Measurements from ENCODE around the gene CIZ1.

Gene CIZ1

GRCh38 chr9:128123451-128124080, 67.8 kb downstream of the CIZ1 start:
- no peak for DNase-seq

DNA sequence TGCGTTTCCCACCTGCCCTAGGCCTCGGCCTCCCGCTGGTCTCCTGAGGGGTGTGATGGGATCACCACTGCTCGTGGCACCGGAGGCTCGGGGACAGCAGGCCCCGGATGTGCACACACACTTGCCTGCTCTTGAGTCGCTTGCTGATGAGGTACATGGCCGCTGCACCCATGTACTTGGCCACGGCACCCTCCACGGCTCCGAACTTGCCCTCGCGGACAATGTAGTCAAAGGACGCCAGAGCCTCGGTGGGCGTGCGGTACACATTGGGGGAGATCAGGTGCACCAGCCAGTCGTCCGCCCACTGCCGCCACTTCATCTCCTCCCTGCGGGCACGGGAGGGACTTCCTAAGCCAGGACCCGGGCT, 68.6 kb downstream of the CIZ1 start:
- no peak for DNase-seq

DNA sequence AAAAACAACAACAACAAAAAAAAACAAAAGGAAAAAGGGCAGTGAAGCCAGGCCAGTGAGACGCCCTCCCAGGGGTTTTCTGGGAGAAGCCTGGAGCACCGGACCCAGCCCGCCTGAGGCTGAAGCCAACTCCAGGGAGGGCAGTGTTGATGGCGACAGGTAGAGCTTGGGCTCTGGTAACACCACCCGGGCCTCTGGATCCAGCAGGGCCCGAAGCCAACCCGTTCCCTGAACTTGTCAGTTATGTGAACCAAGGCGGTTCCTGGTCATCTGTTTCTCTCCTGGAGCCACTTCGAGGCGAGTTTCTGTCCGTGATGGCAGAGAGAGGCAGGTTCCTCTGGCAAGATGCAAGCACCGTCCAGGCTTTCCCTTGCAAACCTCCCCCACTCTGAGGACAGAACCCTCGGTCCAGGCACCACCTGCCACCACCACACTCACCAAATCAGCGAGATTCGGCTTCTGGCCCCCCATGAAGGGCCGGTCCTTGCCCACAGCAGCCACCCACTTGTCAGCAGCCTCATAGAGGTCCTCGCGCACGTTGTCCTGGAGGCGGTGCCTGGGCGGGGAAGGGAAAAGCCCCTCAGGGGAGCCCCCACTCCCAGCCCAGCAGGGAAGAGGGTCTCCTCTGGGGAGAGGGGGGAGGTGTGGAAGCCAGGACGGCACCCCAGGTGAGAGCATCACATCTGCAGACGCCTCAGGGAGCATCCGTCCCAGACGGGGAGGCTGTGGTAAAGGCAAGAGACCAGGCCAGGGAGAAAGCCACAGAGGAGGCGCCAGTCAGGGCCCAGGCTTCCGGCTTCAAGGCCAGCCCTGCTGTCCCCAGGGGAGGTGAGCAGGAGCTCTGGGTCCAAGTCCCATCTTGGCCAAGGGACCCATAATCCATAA, 69.2 kb downstream of the CIZ1 start:
- no peak for DNase-seq

DNA sequence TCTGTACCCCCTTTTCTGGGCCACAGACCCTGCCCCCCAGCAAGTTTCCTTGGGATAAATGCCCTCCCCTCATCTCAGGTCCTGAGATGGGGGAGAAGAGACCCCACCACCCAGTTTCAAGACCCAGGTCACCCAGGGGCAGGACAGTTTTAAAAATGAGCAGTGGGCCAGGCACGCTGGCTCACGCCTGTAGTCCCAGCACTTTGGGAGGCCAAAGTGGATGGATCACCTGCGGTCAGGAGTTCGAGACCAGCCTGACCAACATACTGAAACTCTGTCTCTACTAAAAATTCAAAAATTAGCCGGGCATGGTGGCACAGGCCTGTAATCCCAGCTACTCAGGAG, 69.9 kb downstream of the CIZ1 start:
- no peak for DNase-seq

DNA sequence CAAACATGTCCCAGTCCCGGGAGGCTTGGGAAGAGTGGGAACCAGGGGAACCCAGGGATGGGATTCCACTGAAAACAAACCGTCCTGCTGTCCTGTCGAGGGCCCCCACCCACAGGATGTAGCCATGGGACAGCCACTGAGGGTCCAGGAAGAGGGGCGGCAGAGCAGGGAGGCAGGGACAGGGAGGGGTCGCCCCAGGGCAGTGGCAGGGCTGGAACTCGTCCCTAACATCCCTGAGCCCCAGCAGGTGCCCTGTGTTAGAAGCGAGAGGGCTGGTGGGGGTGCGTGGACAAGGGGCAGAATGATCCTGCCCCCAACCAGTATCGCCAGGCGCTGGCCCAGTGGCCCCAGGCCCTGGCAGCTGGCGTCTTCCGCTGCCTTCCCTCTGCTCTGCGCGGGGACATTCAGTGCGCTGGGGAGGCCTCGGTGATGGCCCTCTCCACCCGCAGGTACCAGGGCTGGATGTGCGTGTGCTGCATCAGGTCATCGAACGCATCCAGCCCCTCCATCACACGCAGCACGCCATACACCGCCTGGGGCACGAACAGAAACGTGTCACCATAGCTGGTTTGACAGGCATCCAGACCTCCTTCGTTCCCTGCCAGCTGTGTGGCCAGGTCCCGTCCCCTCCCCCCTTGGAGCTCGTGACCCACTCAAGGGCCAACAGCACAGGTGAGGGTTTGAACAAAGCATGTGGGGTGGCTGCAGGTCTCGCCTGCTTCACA, 70.5 kb downstream of the CIZ1 start:
- no peak for DNase-seq

- no peak for DNase-seq
Observed at GRCh38 chr9:128120061-128120740, 71.2 kb downstream of the CIZ1 start.

DNA sequence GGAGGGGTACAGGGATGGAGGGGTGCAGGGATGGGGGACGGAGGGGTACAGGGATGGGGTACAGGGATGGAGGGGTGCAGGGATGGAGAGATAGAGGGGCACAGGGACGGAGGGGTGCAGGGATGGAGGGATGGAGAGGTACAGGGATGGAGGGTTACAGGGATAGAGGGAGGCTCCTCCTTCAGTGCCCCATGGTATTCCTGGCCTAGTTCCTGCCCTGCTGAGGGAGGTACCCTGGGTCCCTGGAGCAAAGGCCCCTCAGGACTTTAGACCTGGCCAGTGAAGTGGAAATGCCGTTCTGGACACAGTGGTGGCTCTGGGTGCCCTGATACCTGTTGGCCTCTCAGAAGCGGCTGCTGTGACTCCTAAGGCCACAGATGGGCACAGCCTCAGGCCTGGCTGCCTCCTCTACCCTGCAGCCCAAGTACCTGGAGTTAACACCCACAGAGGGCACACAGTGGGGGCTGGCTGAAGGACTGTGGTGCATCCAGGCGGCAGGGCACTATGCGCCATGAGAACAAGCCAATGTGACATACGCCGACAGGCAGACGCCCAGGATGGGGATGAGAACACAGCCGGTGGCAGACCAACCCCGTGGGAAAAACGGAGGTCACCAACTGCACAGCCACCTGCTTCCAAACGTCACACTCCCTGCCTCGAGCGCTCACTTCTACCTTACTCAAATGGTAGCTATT, 72.3 kb downstream of the CIZ1 start:
- DNase-seq: no peak

DNA sequence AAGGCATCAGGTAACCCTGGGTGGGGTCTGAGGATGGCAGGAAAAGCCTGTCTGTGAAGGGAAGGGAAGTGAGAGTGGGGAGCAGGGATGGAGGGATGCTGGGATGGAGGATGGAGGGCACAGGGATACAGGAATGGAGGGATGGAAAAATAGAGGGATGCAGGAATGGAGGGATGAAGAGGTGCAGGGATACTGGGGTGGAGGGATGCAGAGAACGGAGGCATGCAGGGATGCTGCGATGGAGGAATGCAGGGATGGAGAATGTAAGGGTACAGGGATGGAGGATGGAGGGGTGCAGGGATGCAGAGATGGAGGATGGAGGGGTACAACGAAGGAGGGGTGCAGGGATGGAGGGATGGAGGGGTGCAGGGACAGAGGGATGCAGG, 72.9 kb downstream of the CIZ1 start:
- DNase-seq: no peak

DNA sequence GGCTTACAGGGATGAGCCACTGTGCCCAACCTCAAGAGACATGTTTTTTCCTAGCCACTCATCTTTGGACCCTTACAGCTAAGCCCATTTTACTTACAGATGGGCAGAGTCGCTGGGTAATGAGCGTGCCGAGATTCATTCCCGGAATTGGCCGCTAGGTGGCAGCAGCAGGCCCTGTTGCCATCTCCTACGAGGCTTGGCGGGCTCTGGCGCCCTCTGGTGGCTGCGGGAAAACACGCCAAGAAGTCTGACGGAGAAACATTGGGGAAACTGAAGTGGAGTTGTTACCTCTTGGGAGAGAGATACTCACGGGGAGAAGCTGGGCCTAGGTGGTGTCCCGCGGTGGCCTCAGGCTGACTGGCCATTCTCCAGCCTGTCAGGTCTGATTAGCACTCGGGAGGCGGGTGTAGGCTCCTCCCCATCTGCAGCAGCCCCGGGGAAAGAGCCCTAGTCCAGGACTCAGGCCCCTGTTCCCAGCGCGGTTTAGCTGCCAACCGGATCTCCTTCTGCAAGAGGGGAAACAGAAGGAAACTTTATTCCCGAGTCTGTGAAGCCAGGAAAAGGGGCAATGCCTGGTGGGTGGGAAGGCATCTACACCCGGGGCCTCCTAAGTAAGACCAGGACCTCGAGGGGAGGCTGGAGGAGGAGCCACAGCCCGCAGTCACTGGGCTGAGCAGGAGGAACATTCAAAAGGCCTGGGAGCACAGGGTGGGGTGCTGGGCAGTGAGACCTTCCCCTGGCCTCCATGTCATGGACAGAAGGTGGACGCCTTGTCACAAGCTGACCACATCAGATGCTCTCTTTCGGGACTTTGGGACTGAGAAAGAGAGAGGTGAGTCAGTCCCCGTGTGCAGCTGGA, 73.5 kb downstream of the CIZ1 start:
- DNase-seq: peak; percentile 94

- no peak for DNase-seq
Observed at GRCh38 chr9:128116104-128117083, 75.0 kb downstream of the CIZ1 start.
